GM12801 (cell line): Measurements from ENCODE around the gene BNIP5.

ENCODE experiments used
- TF ChIP-seq, protein P1 (sequence below): IDR thresholded peaks from one replicate; pipeline ENCODE4 v1.5.1; 2011; ENCODE audit warnings: control low read depth; ENCODE audit not compliant: insufficient read length; ENCODE audit errors: extremely low read depth

BNIP5 gene

DNA sequence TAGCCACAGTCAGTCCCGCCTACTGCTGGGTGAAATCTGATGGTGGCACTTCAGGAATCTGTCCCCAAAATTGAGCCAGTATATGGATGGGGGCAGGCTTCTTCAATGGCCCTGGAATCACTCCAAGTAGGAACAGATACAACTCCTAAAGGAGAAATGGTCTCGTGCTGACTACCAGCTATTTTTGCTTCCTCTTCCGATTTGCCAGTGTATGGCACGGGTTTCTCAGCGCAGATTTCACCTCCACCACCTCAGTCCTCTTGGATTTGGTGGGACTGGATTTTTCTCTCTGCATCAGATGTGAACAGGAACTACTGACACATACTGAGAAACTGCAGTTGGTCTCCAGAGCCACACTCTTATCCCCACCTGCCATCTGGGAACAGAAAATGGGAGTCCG, 39.6 kb downstream of the BNIP5 start:
- TF ChIP-seq, protein P1, sequence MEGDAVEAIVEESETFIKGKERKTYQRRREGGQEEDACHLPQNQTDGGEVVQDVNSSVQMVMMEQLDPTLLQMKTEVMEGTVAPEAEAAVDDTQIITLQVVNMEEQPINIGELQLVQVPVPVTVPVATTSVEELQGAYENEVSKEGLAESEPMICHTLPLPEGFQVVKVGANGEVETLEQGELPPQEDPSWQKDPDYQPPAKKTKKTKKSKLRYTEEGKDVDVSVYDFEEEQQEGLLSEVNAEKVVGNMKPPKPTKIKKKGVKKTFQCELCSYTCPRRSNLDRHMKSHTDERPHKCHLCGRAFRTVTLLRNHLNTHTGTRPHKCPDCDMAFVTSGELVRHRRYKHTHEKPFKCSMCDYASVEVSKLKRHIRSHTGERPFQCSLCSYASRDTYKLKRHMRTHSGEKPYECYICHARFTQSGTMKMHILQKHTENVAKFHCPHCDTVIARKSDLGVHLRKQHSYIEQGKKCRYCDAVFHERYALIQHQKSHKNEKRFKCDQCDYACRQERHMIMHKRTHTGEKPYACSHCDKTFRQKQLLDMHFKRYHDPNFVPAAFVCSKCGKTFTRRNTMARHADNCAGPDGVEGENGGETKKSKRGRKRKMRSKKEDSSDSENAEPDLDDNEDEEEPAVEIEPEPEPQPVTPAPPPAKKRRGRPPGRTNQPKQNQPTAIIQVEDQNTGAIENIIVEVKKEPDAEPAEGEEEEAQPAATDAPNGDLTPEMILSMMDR = no peak

DNA sequence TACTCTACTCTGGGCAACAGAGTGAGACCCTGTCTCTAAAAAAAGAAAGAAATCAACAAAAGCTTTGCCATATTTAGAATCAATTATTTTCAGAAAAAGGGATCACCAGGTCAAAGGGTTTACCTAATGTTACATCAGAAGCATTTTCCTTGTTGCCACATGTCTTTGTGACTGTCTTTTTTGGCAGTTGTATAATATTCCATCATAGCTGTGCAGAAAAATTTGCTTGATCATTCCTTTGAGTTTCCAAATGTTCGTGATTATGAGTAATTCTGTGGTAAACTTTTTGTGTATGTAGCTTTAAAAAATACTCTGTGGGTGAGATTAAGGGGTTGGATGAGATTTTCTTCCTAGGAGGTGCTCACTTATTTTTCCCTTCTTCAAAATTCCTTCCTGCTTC, 40.4 kb downstream of the BNIP5 start:
- TF ChIP-seq, protein P1 = no peak

DNA sequence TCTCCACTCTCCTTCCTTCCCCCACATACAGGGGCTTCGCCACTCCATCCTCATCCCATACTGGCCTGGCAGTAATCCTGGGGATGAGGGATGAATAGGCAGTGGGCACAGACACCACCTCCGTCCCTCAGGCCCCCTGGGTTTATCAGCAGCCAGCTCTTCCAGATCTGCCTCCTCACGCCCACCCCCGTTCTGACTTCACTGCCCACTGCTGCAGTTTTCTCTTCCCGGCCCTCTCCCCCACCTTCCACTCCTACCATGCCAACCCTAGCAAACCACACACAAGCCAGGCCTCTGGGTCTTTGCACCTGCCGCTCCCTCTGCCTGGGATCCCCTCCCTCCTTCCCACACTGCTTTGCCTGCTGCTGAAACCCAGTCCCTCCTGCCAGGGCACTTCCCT, 44.5 kb downstream of the BNIP5 start:
- TF ChIP-seq, protein P1 = no peak

DNA sequence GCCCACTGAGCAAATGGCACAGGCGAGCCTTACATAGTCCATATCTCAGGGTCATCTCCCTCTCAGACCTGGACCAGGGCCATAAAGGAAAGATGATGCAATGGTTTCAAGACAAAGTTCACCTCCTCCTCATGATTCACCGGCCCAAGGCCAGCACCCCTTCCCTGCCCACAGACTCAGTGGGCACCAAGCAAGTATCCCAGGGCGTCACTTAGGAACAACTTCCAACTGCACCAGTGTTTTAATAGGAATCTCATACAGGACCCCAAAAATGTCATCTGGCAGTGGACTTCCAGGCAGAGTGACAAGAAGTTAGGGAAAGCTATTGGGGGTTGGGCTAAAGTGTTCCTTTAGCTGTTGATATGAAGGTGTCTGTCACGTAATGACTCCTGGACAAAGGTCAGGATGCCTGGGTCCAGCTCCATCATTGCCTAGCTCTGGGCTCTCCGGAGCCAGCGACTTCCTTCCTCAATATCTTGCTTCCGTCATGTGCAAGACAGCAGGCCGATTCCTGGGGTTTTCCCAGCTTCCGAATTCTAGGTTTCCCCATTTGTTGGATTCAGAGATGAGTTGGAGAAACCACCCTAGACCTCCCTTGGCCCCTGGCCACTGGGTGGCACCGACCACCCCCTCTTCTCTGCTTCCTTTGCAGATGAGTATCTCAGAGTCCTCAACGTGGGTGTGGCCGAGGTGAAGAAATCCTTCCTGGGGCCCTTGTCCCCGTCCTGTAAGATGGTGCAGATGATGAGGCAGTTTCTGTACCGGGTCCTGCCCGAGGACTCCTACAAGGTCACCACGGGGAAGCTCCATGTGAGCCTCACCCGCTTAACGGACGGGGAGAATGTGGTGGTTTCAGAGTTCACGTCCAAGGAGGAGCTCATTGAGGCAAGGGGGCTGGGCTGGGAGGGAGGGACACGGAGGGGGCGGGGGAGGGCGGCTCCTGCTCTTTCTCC, 45.7 kb downstream of the BNIP5 start:
- TF ChIP-seq, protein P1 = no peak

DNA sequence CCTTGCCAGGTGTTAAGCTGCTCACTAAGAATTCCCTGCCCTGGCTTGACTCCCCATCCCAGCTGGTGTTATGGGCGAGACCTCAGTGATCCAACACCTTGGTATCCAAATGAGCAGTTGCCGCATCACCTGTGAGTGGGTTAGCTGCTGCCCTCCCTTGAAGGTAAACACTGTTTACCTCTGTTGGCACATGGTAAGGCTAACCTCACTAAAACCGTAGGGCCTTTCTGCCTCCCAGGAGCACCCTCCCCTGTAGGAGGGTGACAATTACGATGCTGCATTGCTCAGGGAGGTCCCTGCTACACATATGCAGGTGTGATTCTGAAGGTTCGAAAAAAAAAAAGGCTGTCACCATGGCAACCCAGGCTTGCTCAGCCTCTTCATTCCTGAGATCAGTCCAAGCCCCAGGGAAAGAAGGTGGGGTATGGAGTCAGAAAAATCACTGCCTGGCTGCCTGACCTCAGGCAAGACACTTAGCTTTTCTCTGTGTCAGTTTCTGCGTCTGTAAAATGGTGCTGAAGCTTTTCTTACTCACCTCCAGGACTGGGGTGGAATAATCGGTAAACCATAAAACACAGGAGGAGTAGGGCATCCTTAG, 47.3 kb downstream of the BNIP5 start:
- TF ChIP-seq, protein P1 = no peak

DNA sequence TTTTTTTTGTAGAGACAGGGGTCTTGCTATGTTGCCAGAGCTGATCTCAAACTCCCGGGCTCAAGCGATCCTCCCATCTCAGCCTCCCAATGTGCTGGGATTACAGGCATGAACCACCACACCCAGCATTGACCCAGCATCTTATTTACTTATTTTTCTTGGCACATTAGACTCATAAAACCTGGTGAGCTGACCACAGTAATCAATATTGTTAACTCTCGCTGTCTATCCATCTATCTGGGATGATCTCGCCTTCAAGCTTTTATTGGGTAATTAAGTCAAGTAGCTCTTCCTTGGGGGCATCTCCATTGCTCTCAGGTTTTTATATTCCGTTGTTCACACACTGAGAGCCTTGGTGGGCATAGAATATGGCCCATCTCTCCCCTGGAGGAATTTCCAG, 49.8 kb downstream of the BNIP5 start:
- TF ChIP-seq, protein P1 = no peak

DNA sequence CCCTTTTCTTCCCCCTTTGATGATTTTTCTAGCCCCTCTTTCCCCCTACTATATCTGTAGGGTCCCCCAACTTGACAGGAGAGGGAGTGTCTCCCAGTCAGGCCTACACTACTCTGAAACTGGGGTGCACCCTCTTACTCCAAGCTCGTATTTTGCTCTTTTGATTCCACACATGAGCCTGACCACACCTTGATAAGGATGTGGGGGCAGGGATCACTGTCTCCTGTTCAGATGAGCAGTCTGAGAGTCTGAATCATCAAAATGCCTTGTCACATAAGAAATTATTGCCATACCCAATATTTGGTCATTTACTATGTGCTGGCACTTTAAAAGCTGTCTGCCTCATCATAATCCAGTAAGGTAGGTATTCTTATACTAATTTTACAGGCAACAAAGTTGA, 50.9 kb downstream of the BNIP5 start:
- TF ChIP-seq, protein P1 = no peak
